ENCODE measurements around the gene BTRC. TPM values are rescaled to one million over a fixed set of nuclear protein-coding genes. Genes with fewer than 3 reads are reported as not detected.

The BTRC gene
- total RNA-seq, 1 donor from 2014 or later: 33.2 TPM

- ATAC-seq (no peak), DNase-seq (no peak)
- intact Hi-C loops (cut with micrococcal nuclease): no loop called here
These were observed 71.6 kb downstream of the BTRC start for GRCh38 chr10:101425535-101425934.

- no peak for ATAC-seq
- no peak for DNase-seq
- intact Hi-C loops (cut with micrococcal nuclease): no loop called here
These were observed 74.1 kb downstream of the BTRC start for GRCh38 chr10:101428036-101428435.

GRCh38 chr10:101429423-101429822, 75.5 kb downstream of the BTRC start:
- DNase-seq: no peak
- no peak for ATAC-seq
- intact Hi-C loops (cut with micrococcal nuclease): no loop called here

GRCh38 chr10:101436302-101436701, 82.3 kb downstream of the BTRC start:
- DNase-seq (no peak), ATAC-seq (no peak)
- intact Hi-C loops (cut with micrococcal nuclease): no loop called here

- ATAC-seq (no peak), DNase-seq (no peak)
- intact Hi-C loops (cut with micrococcal nuclease): no loop called here
These were observed 85.0 kb downstream of the BTRC start for GRCh38 chr10:101438881-101439391.

GRCh38 chr10:101441541-101442455, 87.8 kb downstream of the BTRC start:
- no peak for DNase-seq
- peak; percentile 84 for ATAC-seq
- intact Hi-C loops (cut with micrococcal nuclease): loop anchor here (10.0 kb wide), 1 partner anchor 137 kb away; no protein-coding TSS in a partner anchor

GRCh38 chr10:101442456-101442800, 88.5 kb downstream of the BTRC start:
- ATAC-seq (no peak), DNase-seq (no peak)
- intact Hi-C loops (cut with micrococcal nuclease): loop anchor here (10.0 kb wide), 1 partner anchor 138 kb away; no protein-coding TSS in a partner anchor

GRCh38 chr10:101444058-101444898, 90.3 kb downstream of the BTRC start:
- DNase-seq (no peak), ATAC-seq (no peak)
- intact Hi-C loops (cut with micrococcal nuclease): loop anchor here (10.0 kb wide), 1 partner anchor 139 kb away; no protein-coding TSS in a partner anchor

GRCh38 chr10:101446071-101446470, 92.1 kb downstream of the BTRC start:
- intact Hi-C loops (cut with micrococcal nuclease): loop anchor here (10.0 kb wide), 1 partner anchor 141 kb away; no protein-coding TSS in a partner anchor
- DNase-seq: no peak
- no peak for ATAC-seq

- DNase-seq: peak; percentile 34
- intact Hi-C loops (cut with micrococcal nuclease): loop anchor here (10.0 kb wide), 1 partner anchor 142 kb away; no protein-coding TSS in a partner anchor
- peak; percentile 88 for ATAC-seq
These were observed 93.0 kb downstream of the BTRC start for GRCh38 chr10:101446947-101447346.

GRCh38 chr10:101447477-101447876, 93.5 kb downstream of the BTRC start:
- ATAC-seq (no peak), DNase-seq (no peak)
- intact Hi-C loops (cut with micrococcal nuclease): loop anchor here (10.0 kb wide), 1 partner anchor 143 kb away; no protein-coding TSS in a partner anchor

GRCh38 chr10:101450277-101451080, 96.5 kb downstream of the BTRC start:
- DNase-seq: no peak
- ATAC-seq: no peak
- intact Hi-C loops (cut with micrococcal nuclease): no loop called here

GRCh38 chr10:101451261-101451660, 97.3 kb downstream of the BTRC start:
- no peak for DNase-seq
- intact Hi-C loops (cut with micrococcal nuclease): no loop called here
- ATAC-seq: no peak

GRCh38 chr10:101451667-101452069, 97.7 kb downstream of the BTRC start:
- DNase-seq (no peak), ATAC-seq (no peak)
- intact Hi-C loops (cut with micrococcal nuclease): no loop called here

- DNase-seq (no peak), ATAC-seq (peak; percentile 17)
- intact Hi-C loops (cut with micrococcal nuclease): no loop called here
These were observed 98.2 kb downstream of the BTRC start for GRCh38 chr10:101452176-101452575.

- intact Hi-C loops (cut with micrococcal nuclease): no loop called here
- ATAC-seq (peak; percentile 19), DNase-seq (no peak)
These were observed 98.6 kb downstream of the BTRC start for GRCh38 chr10:101452593-101452992.

GRCh38 chr10:101453318-101453717, 99.4 kb downstream of the BTRC start:
- intact Hi-C loops (cut with micrococcal nuclease): no loop called here
- DNase-seq (no peak), ATAC-seq (no peak)

GRCh38 chr10:101453791-101454718, 100.1 kb downstream of the BTRC start:
- ATAC-seq (no peak), DNase-seq (no peak)
- intact Hi-C loops (cut with micrococcal nuclease): no loop called here
